Stimulated activated CD8-positive, alpha-beta memory T cell treated with anti-CD3 and anti-CD28 coated beads, Interleukin-4, amount 100 ng/mL, for 48 hours (primary cell): ENCODE measurements around the gene FBXL17.

Source experiments
- DNase-seq: peaks from one replicate; pipeline ENCODE4 v3.0.0-alpha.2; 2020

FBXL17 gene

DNA sequence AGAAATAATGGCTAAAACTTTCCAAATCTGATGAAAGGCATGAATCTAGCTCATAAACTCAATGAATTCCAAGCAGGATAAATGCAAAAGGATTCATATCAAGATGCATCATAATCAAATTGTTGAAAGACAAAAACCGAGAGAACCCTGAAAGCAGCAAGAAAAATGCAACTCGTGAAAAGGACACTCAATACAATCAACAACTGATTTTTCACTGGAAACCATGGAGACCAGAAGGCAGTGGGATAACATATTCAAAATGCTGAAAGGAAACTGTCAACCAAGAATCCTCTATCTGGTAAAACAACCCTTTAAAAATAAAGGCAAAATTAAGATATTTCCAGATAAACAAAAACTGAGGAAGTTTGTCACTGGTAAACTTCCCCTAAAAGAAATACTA is 9.5 kb downstream of the FBXL17 start:
- no peak for DNase-seq

DNA sequence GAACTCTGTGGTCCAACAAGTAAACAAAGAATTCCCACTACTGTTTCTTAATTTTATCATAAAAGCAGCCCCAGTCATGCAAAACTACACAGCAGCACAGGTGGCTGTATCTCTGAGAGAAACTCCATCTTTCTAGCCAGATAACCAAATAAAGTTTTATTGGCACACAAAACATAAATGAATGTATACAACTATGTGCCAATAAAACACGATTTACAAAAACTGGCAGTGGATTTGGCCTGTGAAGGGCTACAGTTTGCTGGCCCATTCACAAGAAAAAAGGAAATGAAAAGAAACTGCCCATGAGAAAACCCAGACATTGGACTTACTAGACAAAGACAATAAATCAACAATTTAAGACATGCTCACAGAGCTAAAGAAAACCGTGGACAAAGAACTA is 10.6 kb downstream of the FBXL17 start:
- DNase-seq: no peak

DNA sequence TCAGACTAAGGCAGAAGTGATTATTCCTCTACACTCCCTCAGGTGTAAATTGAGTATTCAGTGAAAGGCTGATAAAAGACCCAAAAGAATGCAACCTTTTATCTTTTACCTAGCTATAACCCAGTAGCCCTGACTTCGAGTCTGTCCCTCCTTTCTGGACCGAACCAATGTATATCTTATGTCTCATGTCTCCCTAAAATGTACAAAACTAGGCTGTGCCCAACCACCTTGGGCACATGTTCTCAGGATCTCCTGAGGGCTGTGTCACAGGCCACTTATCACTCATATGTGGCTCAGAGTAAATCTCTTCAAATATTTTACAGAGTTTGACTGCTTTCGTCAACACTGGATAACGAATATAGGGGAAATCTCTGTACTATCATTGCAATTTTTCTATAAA is 12.7 kb downstream of the FBXL17 start:
- DNase-seq: no peak

DNA sequence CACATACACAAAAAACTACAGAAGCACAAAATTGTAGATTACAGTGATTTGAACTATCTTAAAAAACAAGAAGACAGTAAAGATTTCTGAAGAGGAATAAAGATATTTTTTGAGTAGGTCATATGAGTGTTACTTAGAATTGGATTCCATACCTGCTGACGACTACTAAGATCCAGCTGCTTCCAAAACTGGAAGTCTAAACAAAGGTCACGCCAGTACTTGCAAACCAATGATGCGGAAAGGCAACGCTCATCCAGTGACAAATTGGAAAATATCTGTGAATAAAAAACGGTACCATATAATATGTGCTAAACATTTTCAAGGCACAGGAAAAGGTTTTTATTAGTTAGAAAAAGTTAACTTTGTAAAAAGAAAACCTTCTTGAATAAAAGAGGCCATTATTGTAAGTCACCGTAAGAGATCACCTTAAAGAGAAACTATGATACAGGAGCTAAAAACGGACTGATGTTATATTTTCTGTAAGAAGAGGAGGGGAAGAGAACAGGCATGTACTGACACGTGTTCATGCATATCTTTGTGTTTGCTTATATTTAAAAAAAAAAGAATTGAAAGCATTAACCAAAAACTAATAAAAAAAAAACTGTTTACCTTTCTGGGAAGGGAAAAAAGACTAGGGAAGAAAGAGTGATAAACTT is 14.1 kb downstream of the FBXL17 start:
- no peak for DNase-seq

DNA sequence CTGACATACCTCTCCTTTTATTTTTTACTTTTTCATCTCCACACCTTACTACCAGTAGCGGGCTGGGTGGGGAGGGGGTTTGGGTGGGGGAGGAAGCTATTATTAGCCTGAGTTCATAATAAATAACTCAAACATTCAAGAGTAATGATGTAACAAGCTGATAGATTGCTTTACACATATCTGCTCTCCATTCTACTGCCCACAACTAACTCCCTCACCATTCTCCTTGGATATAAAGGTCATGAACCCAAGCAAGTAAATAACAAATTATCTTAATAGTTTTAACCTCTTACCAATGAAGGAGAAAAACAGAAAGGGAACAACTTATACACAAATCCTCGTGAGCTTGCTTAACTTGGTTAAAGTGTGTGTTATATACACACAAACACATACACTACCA is 15.4 kb downstream of the FBXL17 start:
- no peak for DNase-seq

DNA sequence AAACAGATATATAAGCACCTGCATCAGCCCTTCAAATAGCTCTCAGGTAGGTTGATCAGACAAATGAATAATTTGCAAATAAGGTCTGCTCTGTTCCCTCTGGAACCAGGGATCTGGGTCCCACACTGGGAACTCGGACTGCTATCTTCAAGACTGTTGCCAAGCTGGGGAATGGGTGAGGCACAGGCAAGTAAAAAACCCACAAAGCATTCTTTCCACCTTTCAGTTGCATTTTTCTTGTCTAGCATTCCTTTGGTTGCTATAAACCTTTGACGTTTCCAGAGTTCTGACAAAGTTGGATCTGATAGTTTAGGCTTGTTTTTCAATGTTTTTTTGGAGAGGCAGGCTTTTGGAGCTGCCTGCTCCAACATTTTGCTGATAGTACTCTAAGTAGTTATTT is 20.1 kb downstream of the FBXL17 start:
- no peak for DNase-seq

DNA sequence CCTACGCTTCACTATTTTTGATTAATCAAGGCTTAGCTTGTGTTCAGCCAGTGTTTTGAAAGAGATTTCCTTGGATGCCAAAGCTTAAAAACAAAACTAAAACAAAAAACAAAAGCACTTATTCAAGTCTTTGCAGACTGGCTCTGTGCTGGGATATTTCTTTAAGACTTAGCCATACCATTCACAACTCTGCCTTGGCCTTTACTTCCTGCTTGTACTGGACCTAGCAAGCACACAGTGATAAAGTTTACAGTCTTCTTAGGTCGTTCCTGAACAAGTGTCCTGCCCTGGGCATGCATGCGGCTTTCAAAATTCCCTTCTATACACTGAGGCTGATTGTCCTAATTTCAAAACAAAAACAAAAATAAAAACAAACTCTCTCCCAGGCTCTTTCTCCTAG is 20.7 kb downstream of the FBXL17 start:
- no peak for DNase-seq

DNA sequence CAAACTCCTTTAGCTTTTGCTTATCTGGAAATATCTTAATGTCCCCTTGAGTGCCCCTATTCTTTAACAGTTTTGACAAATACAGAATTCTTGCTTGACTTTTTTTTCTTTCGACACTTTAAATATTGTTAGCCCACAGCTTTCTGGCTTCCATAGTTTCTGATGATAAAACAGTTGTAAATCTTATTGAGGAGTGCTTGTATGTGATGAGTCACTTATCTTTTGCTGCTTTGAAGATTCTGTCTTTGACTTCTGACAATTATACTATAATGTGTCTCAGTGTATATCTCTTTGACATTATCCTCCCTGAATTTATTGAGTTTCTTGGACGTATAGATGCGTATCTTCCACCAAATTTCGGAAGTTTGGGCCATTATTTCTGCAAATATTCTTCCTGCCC is 21.6 kb downstream of the FBXL17 start:
- DNase-seq: no peak

DNA sequence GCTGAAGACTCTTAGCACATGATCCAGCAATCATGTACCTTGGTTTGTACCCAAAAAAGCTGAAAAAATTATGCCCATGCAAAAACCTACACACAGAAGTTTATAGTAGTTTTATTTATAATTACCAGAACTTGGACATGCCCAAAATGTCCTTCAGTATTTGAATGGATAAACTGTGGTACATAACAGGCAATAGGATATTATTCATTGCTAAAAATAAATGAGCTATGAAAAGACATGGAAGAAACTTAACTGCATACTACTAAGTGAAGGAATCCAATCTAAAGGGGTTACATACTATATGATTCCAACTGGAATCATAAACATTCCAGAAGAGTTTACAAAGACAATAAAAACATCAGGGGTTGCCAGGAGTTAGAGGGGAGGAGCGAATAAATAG is 25.6 kb downstream of the FBXL17 start:
- no peak for DNase-seq

DNA sequence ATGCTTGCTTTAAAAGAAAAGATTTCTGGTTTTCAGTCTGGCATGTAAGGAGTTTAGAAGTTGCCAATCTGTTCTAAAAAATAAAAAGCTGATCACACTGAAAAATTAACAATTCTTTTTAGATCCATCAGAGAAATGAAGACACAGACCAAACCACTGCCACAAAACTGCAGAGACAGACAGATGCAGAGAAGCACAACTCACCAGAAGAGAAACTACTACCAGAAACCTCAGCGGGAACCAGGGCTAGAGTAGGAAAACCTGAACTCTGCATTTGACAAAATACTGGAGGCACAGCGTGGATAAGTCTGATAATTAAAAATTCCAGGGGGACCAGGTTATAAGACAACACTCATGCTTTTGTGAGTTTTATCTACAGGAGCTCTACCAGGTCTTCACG is 28.8 kb downstream of the FBXL17 start:
- DNase-seq: no peak

DNA sequence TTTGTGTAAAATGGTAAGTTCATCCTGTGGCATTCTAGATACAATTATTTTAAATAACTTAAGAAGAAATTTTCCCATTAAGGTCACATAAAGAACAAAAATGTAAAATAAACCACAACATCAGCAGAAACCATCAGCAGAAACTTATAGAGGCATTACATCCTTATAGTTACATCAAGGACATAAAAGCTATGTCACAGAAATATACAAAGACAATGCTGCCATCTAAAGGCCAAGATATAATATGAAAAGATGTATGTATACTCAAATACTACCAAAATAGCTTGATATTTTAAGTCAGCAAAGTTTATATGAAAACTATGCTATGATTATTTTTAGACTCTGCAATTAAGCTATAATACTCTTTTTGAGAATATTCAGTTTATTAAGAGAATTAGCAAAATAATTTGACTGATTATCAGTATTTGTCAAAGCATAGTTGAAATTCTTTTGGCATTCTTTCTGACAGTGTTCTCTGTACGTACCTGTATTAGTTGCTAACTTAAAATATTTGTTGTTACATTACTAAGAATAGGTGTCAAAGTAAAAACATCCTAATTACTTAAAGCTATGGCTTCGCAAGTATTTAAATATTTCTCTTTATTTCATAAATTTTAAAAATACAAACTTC is 36.2 kb downstream of the FBXL17 start:
- no peak for DNase-seq

DNA sequence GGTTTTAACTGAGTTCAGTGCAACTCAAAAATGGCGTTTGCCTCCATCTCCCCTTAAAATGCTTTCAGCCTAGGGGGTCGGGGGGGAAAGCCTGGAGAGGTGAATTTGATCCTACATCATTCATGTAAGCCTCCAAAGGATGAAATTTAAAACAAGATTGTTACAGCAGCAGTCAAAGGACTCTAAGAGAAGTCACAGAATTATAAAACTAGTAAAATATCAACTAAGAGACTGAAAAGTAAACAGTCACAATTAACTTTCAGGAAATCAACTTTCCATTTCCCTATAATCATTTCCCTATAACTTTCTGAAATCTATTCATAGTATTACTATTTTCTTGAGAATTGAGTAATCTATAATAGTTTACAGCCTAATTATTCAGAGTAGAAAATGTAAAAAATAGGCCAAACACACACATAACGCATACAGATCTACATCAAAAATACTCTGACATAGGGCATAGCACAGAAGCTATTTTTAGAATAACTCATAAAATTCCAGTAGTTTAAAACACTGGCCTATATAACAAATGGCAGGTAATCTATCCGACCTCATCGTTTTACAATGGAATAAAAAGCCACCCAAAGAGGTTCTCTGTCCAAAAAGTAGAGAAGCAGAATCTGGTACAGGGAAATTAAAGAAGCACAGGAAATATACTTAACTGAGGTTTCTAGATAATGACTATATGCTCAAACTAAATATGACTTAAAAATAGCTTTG is 37.6 kb downstream of the FBXL17 start:
- DNase-seq: no peak

DNA sequence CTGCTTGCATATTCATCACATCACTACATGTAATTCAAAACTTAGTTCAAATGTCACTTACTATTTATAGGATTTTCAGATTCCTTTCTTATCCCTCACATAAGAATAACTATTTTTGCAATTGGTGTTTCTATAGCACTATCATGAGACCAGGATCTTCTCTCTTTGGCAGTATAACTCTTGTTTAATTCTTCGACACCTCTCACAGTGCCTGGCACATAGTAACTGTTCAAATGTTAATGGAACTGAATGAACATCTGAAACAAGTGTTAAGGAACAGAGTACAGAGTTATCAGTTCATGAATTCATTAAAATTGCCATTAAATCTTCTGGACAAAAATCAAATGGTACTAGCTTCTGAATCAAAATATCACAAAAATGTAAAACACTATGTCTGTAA is 40.0 kb downstream of the FBXL17 start:
- no peak for DNase-seq

DNA sequence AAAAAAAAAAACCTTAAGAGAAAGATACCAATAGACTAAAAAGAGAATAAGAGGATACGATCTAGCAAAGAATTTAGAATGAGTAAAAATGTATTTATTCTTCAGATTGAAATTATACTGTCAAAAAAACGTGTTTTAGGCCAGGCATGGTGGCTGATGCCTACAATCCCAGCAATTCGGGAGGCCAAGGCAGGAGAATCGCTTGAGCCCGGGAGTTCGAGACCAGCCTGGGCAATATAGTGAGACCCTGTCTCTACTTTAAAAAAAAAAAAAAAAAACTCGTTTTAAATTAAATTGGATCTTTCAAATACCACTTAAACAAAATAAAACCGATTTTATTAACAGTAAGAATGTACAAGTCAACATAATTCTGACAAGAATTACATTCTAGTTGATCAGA is 41.8 kb downstream of the FBXL17 start:
- no peak for DNase-seq

DNA sequence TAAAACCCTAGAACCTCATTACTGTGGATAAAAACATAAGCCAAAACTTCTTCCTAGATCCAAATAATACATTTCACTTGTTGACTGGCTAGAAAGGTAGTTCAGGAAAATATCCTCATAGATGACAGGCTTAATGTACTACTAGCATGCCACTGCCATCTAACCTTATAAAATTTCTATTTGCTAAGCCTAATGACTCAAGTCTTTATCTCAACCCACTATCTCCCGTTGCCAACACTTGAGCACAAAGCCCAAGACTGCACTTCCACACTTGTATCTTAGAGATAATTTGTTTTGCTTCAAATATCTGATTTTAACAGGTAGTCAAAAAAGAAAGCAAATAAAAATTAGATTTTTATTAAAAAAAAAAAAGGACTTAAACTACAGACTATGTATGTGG is 42.7 kb downstream of the FBXL17 start:
- DNase-seq: no peak

DNA sequence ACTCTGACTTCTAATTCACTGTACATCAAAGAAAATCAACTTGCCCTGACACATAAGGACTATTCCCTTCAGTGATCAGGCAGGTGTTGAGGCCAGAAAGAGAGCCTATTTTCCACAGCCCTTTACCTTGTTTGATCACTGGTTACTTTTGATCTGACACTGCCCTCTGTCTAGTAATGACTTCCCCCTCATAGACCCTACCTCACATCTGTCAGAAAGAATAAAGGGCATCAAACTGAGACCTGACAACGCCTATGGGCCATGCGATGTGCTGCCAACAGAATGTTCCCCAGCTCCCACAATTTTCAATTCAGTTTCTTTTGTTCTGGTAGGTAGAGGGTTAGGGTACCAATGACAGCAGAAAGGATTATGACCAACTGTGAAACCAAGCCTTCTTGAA is 47.7 kb downstream of the FBXL17 start:
- DNase-seq: no peak

DNA sequence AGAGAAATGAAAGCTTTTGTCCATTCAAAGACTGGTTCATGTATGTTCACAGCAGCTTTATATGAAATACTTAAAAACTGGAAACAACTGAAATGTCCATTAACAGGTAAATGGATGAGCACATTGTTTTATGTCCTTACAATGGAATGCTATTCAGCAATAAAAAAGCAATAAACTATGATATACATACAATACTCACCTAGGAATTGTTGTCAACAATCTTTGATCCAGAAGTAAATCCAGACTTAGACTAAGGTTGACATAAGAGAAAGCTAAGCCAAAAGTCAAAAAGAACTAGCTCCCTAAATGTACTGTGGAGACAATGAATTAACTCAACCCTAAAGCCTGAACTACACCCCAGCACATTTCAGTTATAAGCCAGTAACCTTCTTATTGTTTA is 54.9 kb downstream of the FBXL17 start:
- no peak for DNase-seq

DNA sequence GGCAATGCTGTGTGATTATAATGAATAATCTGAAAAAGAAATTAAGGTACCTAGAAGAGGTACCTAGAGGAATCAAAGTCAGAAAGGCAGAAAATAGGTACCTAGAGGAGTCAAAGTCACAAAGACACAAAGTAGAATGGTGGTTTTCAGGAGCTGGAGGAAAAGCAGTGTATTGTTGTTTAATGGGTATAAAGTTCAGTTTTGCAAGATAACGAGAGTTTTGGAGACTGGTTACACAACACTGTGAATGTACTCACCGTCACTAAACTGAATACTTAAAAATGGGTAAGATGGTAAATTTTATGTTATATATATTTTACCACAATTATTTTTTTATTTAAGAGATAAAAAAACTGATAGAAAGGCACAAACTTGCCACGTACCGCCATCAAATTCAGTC is 57.0 kb downstream of the FBXL17 start:
- no peak for DNase-seq

DNA sequence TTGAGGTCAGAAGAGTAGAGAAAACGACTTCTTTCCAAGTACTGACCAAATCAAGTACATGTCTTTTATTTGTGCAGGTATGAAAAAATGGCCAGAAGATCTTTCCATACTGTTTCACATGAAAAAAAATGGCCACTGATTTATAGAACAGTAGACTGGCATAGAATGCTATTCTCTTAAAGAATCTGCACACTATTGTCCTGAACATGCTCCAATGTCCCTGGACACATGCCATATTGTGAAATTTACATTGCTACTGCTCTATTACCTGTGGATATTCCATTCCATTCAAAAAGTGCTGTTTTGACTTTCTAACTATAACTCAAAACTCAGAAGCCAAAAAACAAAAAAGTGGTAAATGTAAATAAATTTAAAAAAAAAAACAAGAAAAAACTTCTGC is 60.6 kb downstream of the FBXL17 start:
- no peak for DNase-seq

DNA sequence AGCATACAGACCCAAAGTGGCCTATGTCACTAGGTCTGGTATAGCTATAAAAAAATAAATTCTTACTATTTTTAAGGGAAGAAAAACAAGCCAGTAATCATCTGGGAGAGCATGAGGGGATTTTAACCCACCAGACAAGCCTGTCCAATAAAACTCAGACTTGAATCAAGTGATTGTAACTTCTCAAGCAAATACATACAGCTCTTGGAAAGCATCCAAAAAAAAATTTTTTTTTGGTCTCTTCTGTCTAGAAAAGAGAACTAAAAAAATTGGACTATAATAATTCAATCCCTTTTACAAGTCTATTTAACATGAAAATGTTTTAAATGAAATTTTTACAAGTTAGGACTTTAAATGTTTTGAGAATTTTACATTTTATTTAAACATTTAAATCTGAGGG is 61.7 kb downstream of the FBXL17 start:
- DNase-seq: no peak

DNA sequence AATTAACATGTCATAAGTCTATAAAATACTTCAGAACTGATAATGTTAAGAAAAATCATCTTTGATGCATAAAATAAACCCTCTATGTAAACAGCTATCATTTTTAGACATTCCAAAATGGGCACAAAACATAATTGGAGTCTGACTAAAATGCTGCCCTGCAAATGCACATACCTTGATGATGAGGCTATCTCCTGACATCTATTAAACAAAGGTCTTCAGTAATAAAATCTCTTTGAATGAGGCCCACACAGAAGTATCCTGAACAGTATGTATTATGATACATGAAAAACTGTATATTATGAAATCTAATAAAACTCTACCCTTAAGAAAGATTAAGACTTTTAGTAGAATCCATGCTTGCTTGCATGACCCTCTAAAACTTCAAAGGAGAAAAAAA is 66.1 kb downstream of the FBXL17 start:
- DNase-seq: no peak

DNA sequence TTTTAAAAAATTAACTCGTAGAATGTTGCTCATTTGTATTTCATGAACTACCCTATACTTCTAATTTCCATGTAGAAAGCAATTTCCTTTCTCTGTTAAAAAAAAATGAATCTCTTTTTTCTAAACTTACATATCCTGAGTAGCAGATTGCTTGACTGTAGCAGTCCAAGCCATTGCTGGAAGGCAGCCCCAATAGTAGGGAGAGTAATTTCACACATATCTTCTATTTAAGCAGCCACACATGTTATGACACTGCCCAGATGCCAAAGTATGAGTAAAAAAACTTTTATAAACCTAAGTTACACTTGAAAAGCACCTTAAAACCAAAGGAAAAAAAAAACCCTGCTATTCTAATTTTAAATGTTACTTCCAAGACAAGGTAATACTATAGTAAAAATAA is 69.6 kb downstream of the FBXL17 start:
- DNase-seq: no peak

DNA sequence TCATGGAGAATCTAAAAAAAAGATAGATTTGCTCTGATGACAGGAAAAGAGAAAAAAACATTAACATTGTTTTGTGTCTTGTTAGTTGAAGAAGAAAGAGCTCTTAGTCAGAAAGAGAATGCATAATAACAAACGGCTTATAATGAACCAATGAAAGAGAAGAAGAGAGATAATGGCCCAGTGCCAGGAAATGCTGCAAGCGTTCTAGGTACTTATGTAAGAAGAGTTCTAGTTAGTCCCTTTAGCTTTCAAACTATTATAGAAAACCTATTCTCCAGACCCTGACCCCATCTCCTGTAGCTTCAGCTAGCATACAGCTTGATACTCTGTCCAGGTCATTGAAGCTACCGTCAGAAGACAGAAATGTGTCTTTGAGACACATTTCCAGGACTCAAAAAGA is 70.2 kb downstream of the FBXL17 start:
- no peak for DNase-seq

DNA sequence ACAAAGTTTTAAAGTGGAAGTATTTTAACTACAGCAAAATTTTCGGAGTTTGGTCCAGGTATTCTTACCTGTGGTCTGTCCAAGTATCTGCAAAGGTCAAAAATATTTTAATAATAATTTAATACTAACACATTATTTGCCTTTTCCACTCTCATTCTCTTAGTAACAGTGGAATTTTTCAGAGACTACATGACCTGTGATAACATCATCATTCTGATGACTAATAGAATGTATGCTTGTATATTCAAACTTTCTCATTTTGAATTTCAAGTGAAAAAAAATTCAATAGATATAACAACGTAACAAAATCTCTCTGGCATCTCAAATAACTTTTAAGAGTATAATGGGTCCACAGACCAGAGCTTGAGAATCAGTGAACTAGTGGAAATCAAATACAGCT is 78.3 kb downstream of the FBXL17 start:
- DNase-seq: no peak

DNA sequence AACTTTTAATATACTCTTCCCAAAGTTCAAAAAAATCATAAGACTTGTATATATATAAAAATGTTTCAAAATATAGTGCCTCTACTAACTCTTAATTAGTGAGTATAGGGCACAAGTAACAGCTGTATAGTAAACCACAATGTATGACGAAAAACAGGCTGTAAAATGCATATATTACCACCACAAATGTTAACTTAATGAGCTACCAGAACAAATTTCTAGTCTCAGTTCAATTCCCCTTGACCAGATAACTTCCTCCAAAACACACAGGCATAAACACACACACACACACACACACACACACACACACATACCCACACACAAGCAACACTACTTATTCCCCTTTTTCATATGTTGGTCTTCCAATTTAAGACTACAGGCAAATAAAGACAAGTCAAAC is 78.8 kb downstream of the FBXL17 start:
- DNase-seq: no peak
